HepG2 (cell line): ENCODE results near the gene RPRD1A. TPM values are rescaled to one million over a fixed set of nuclear protein-coding genes. Genes with fewer than 3 reads are reported as not detected.

ENCODE experiments used
- KLF13 ChIP-seq: sonication (generic); formaldehyde crosslinking; IDR thresholded peaks from 2 replicates; pipeline ENCODE4 v1.4.0; 2020; ENCODE audit warnings: mild to moderate bottlenecking, missing genetic modification reagents
- KLF15 ChIP-seq: sonication (generic); formaldehyde crosslinking; IDR thresholded peaks from 2 replicates; pipeline ENCODE4 v1.8.1; 2023; ENCODE audit warnings: borderline replicate concordance, mild to moderate bottlenecking, inconsistent platforms, missing genetic modification reagents, mixed read lengths
- RAD51 ChIP-seq: fragments of 450-650 bp; IDR thresholded peaks from 2 replicates; pipeline ENCODE4 v1.6.1; 2016; ENCODE audit warnings: borderline replicate concordance
- SOX13 ChIP-seq, 3 experiments: fragments of 450-650 bp in 1 of 3; sonication (generic) in 1 of 3; formaldehyde crosslinking in 1 of 3; IDR thresholded peaks in 2 of 3; conservative IDR thresholded peaks in 1 of 3; 2 replicates each; pipeline versions ENCODE4 v1.5.0 to v1.6.1; 2016 to 2020; ENCODE audit warnings: antibody characterized with exemption in 1 of 3, mild to moderate bottlenecking in 1 of 3, missing compliant biosample characterization in 1 of 3, missing genetic modification reagents in 1 of 3, moderate library complexity in 1 of 3
- SPEN ChIP-seq: sonication (generic); formaldehyde crosslinking; IDR thresholded peaks from 2 replicates; pipeline ENCODE4 v1.5.1; 2020; ENCODE audit warnings: low read depth, mild to moderate bottlenecking, missing genetic modification reagents
- ZBTB38 ChIP-seq: sonication (generic); formaldehyde crosslinking; IDR thresholded peaks from 2 replicates; pipeline ENCODE4 v1.5.1; 2020; ENCODE audit warnings: mild to moderate bottlenecking, missing genetic modification reagents
- ZFP36 ChIP-seq: fragments of 150-350 bp; IDR thresholded peaks from 2 replicates; pipeline ENCODE4 v1.6.1; 2018; ENCODE audit warnings: borderline replicate concordance, low read length, low read depth; ENCODE audit not compliant: partially characterized antibody
- ZNF230 ChIP-seq: sonication (generic); formaldehyde crosslinking; IDR thresholded peaks from 2 replicates; pipeline ENCODE4 v1.4.0; 2020; ENCODE audit warnings: mild to moderate bottlenecking, missing genetic modification reagents
- ZNF264 ChIP-seq: sonication (generic); formaldehyde crosslinking; IDR thresholded peaks from 2 replicates; pipeline ENCODE4 v1.4.0; 2020; ENCODE audit warnings: missing genetic modification reagents
- ZNF563 ChIP-seq: sonication (generic); formaldehyde crosslinking; IDR thresholded peaks from 2 replicates; pipeline ENCODE4 v1.8.0; 2022; ENCODE audit warnings: mild to moderate bottlenecking, moderate library complexity, missing genetic modification reagents
- ZNF878 ChIP-seq: sonication (generic); formaldehyde crosslinking; IDR thresholded peaks from 2 replicates; pipeline ENCODE4 v1.8.1; 2023; ENCODE audit warnings: mild to moderate bottlenecking, missing genetic modification reagents, moderate library complexity
- polyA plus RNA-seq, 8 experiments: library from polyadenylated mRNA; depleted of rRNA in 3 of 8; stranded (reverse) in 7 of 8; unstranded in 1 of 8; fragments of >200 nt; fragmentation: Illumina TruSeq in 4 of 8; extraction: Trizol in 4 of 8; gene quantifications; 2 replicates each; pipeline versions ENCODE4 v1.2.1 to v1.2.3, GENCODE V29; 2011 to 2016; ENCODE audit warnings: low read depth in 4 of 8, missing spikeins in 1 of 8, mixed read lengths in 1 of 8; ENCODE audit not compliant: insufficient read depth in 1 of 8
- total RNA-seq, 5 experiments: library from RNA; depleted of rRNA; stranded (reverse); fragments of >200 nt; fragmentation: Illumina TruSeq; extraction: Trizol; gene quantifications; 2 replicates each; pipeline ENCODE4 v1.2.3, GENCODE V29; 2016; ENCODE audit warnings: low read depth in 1 of 5
- TF ChIP-seq, protein P1 (sequence below): sonication (generic); formaldehyde crosslinking; IDR thresholded peaks from 2 replicates; pipeline ENCODE4 v1.5.0; 2020; ENCODE audit warnings: missing genetic modification reagents
- TF ChIP-seq, protein P2 (sequence below): sonication (generic); formaldehyde crosslinking; IDR thresholded peaks from 2 replicates; pipeline ENCODE4 v1.5.0; 2020; ENCODE audit warnings: mild to moderate bottlenecking, missing genetic modification reagents
- TF ChIP-seq, protein P3 (sequence below): sonication (generic); formaldehyde crosslinking; IDR thresholded peaks from 2 replicates; pipeline ENCODE4 v1.5.1; 2020; ENCODE audit warnings: mild to moderate bottlenecking, missing genetic modification reagents, moderate library complexity
- TF ChIP-seq, protein P4 (sequence below): sonication (generic); formaldehyde crosslinking; IDR thresholded peaks from 2 replicates; pipeline ENCODE4 v1.5.1; 2020; ENCODE audit warnings: missing genetic modification reagents, mild to moderate bottlenecking, borderline replicate concordance

RPRD1A gene
- total and polyA plus RNA-seq, 2 of the 13 experiments (the other 11 are each of a cell fraction or from before 2014, with no cell fraction given): 42.5 to 78.2 TPM

DNA sequence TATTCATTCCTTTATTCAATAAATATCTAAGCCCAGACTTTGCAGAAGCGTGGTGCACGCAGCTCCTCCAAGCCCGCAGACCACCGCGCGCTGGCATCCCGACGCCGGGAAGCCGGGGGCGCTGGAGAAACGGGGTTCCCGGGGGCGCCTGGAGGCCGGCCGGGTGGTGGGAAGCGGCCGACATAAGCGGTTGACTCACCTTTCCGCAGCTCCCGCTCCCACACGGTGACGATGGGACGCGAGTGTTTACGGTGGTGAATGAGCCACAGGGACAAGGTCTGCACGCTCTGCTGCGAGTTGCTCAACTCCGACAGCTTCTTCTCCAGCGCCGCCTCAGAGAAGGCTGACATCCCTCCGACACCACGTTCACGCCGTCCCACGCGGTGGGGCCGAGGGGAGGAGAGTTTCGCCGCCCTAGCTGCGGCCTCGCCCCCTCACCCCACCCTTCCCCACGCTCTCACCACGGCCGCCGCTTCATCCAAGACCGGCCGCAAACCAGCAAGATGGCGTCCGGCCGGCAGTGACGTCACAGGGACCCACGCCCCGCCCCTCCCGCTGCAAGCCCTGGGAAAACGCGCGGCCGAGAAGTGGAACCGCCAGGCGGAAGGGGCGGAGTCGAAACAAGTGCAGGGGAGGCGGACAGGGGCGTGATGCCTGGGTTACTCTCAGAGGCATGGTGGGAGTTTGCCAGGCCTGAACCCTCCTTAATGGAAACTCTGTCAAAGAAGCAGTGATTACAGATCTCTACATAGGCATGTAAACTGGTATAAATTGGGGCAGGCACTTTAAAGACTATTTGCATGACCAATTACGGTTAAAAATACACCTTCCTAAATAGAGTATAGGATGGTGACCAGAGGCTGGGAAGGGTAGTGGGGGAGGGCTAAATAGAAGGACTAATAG lies at the start of gene RPRD1A (continued):
- TF ChIP-seq SPEN (peak; percentile 99), RAD51 (no peak), KLF15 (CRISPR knock-in tag) (no peak; the same call in 1 of the 2 replicates), ZNF563 (CRISPR knock-in tag) (peak; percentile 89), ZNF878 (0 out of 2 replicates have a peak, but pooled peaks have one; percentile 46), KLF13 (CRISPR knock-in tag) (no peak), ZNF230 (CRISPR knock-in tag) (0 out of 2 replicates have a peak, but pooled peaks have one; percentile 30), ZNF264 (peak; percentile 50; the same call in 1 of the 2 replicates), ZFP36 (no peak), ZBTB38 (CRISPR knock-in tag) (peak; percentile 78), SOX13 (IDR thresholded peaks at IDR 0.05) (no peak), SOX13 (CRISPR knock-in tag; conservative IDR thresholded peaks at IDR 0.05 in 1 of 2, IDR thresholded peaks at IDR 0.05 in 1 of 2) (peak in 1 of 2 experiments; percentile 12; a peak in 1 of 4 replicates)
- TF ChIP-seq, protein P1, sequence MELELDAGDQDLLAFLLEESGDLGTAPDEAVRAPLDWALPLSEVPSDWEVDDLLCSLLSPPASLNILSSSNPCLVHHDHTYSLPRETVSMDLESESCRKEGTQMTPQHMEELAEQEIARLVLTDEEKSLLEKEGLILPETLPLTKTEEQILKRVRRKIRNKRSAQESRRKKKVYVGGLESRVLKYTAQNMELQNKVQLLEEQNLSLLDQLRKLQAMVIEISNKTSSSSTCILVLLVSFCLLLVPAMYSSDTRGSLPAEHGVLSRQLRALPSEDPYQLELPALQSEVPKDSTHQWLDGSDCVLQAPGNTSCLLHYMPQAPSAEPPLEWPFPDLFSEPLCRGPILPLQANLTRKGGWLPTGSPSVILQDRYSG: 0 out of 2 replicates have a peak, but pooled peaks have one; percentile 22
- TF ChIP-seq, protein P2, sequence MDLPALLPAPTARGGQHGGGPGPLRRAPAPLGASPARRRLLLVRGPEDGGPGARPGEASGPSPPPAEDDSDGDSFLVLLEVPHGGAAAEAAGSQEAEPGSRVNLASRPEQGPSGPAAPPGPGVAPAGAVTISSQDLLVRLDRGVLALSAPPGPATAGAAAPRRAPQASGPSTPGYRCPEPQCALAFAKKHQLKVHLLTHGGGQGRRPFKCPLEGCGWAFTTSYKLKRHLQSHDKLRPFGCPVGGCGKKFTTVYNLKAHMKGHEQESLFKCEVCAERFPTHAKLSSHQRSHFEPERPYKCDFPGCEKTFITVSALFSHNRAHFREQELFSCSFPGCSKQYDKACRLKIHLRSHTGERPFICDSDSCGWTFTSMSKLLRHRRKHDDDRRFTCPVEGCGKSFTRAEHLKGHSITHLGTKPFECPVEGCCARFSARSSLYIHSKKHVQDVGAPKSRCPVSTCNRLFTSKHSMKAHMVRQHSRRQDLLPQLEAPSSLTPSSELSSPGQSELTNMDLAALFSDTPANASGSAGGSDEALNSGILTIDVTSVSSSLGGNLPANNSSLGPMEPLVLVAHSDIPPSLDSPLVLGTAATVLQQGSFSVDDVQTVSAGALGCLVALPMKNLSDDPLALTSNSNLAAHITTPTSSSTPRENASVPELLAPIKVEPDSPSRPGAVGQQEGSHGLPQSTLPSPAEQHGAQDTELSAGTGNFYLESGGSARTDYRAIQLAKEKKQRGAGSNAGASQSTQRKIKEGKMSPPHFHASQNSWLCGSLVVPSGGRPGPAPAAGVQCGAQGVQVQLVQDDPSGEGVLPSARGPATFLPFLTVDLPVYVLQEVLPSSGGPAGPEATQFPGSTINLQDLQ (CRISPR knock-in tag): no peak
- TF ChIP-seq, protein P3, sequence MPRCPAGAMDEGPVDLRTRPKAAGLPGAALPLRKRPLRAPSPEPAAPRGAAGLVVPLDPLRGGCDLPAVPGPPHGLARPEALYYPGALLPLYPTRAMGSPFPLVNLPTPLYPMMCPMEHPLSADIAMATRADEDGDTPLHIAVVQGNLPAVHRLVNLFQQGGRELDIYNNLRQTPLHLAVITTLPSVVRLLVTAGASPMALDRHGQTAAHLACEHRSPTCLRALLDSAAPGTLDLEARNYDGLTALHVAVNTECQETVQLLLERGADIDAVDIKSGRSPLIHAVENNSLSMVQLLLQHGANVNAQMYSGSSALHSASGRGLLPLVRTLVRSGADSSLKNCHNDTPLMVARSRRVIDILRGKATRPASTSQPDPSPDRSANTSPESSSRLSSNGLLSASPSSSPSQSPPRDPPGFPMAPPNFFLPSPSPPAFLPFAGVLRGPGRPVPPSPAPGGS (CRISPR knock-in tag): peak; percentile 44; the same call in 1 of the 2 replicates
- TF ChIP-seq, protein P4, sequence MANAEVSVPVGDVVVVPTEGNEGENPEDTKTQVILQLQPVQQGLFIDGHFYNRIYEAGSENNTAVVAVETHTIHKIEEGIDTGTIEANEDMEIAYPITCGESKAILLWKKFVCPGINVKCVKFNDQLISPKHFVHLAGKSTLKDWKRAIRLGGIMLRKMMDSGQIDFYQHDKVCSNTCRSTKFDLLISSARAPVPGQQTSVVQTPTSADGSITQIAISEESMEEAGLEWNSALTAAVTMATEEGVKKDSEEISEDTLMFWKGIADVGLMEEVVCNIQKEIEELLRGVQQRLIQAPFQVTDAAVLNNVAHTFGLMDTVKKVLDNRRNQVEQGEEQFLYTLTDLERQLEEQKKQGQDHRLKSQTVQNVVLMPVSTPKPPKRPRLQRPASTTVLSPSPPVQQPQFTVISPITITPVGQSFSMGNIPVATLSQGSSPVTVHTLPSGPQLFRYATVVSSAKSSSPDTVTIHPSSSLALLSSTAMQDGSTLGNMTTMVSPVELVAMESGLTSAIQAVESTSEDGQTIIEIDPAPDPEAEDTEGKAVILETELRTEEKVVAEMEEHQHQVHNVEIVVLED: peak; percentile 75; the same call in 1 of the 2 replicates
